Endometrial microvascular endothelial cells (primary cell): Measurements from ENCODE around the gene NCR2. TPM values are rescaled to one million over a fixed set of nuclear protein-coding genes. Genes with fewer than 3 reads are reported as not detected.
"Not testable (repeated sequence)": the region's sequence is repeated elsewhere in the genome, so short reads cannot be mapped to it uniquely, and the experiment has no call there.

Source experiments
- in situ Hi-C: cut with HindIII; loops from 2 replicates; pipeline ENCODE4 v1.10.0; 2017; ENCODE audit warnings: low sequenced_read_pairs, low pct_unique_long_range_greater_than_20kb; ENCODE audit errors: inconsistent ontology term
- total RNA-seq: library from RNA; depleted of rRNA; stranded (reverse); fragments of >200 nt; gene quantifications from one replicate; pipeline ENCODE4 v1.2.3, GENCODE V29; 2015; ENCODE audit errors: inconsistent ontology term

The NCR2 gene, protein sequence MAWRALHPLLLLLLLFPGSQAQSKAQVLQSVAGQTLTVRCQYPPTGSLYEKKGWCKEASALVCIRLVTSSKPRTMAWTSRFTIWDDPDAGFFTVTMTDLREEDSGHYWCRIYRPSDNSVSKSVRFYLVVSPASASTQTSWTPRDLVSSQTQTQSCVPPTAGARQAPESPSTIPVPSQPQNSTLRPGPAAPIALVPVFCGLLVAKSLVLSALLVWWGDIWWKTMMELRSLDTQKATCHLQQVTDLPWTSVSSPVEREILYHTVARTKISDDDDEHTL
- total RNA-seq: not detected

DNA sequence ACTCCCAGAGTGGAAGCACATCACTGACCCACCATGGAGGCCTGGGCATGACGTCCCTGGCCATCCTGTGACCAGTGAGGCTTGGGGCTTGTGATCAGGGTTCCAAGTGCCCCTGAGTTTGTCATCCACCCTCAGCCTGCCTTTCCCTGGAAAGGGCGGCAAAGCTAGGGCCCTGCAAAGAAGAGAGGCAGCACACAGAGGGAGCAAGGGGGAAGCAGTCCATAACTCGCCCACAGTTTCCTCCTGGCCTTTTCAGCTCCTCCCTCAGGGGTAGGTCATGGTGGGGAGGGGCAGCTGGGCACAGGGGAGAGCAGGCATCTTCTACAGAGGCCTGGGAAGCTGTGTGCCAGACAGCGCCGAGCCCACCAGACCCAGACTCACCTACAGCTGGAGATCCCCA lies at the start of gene NCR2:
Gene NCR2 (plus strand): TSS at position 313 of the 400 bp plus-strand sequence. CDS start 269 bp downstream, outside the sequence.
- in situ Hi-C loops: no loop called here

DNA sequence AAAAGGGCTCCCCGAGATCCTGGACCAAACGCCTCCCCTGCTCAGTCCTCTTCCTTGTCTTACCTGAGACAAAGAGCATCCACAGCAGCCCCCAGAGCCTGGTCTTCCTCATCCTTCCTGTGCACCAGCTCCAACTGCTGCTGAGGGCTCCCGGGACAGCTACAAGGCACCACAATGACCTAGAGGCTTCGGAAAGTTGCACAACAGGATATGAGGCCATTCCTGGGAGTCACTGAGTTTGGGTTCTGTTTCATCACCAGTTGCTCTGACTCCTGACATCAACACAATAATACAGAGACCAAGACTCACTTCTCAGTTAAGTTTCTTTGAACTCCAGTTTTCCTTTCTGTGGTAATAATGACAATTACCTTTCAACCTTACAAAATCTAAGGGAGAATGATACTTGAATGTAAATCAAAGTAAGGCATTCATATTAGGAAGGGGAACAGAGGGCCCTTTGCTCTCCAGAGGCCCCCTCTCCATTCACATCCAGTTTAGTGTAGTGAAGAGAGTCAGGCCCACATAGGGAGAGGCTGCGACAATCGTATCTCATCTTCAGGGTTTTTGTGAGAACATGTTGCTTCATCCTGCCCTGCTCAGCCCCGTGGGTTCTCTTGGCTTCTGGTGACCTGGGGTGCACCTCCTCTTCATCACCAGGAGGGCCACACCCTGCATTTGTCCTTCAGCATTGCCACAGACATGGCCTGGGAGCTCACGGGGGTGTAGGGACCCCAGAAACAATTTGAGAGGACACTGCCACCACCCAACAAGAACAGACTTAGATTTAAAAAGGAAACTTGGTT lies 48.7 kb upstream of the NCR2 start, which contains the start of gene TREM1:
Gene TREM1 (minus strand): TSS at position 139 of the 803 bp plus-strand sequence. CDS start 27 bp downstream, at position 112.
- in situ Hi-C loops: no loop called here

DNA sequence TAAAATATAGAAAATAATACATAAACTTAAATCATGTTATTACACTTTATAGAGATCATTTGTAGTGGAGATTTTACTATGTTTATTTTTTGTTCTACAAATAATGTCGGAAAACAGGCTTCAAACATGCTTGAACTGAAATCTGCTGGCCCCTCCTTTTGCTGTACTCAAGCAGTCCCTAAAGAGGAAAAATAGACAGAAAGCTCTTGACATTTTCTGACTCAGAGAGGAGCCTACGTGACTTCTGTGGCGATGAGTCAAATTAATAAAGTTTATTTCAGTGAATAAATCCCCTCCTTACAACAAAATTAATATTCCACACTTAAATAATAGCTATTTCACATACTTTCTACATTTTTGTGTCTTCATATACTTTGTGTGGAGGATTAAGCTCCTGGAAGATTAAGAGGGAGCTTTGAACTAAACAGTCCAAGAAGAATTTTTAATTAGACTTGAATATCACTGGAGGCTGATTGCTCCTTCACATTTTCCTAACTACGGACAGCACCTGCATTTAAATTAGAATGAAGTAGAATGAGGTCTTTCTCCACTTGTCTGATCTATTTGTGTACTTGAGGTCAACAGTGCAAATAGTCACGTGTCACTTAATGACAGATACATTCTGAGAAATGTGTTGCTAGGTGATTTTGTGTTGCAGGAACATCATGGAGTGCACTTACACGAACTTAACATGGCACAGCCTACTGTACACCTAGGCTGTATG lies 47.2 kb upstream of the NCR2 start:
- in situ Hi-C loops: no loop called here

DNA sequence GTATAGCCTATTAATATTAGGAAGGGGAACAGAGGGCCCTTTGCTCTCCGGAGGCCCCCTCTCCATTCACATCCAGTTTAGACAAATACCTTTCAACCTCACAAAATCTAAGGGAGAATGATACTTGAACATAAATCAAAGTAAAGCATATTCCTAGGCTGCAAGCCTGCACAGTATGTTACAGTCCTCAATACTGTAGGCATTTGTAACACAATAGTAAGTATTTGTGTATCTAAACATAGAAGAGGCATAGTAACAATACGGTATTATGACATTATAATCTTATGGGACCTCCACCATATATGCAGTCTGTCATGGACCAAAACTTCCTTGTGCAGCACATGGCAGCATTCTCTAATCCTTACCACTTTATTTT lies 46.7 kb upstream of the NCR2 start:
- in situ Hi-C loops: no loop called here

DNA sequence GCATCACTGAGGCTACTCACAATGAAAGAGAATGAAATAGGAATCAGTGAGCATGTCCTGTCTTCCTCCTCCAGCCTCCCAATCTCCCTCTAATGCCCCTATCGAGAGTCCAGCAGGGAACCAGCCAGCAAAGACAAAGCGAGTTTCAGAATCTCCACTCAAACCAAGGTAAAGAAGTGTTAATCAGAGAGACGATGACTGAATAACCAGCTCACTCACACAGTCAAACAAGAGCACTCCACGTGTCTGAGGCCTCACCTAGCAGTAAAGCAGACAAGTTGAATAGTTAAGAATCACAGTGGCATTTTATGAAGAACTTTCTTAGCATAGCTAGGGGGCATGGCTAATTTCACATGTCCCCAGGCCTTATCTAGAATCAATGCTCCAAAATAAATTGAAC lies 45.6 kb upstream of the NCR2 start:
- in situ Hi-C loops: no loop called here

DNA sequence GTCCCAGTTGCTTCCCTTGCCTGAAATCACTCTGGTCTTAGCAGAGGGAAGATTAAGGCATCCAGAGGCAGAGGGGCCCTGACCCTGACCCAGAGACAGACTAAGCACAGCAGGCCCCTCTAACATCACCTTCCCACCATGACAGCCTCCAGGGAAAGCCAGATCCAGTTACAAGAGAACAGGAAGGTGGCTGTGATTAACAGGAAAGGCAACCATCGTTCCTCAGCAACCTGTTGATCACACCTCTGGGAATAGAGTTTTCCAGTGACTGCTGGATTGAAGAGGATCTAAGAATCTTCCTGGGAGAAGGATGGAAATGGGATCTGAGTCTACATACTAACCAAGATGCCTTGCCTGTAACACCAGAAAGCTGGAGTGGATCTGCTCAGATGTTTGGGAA lies 43.7 kb upstream of the NCR2 start:
- in situ Hi-C loops: no loop called here

DNA sequence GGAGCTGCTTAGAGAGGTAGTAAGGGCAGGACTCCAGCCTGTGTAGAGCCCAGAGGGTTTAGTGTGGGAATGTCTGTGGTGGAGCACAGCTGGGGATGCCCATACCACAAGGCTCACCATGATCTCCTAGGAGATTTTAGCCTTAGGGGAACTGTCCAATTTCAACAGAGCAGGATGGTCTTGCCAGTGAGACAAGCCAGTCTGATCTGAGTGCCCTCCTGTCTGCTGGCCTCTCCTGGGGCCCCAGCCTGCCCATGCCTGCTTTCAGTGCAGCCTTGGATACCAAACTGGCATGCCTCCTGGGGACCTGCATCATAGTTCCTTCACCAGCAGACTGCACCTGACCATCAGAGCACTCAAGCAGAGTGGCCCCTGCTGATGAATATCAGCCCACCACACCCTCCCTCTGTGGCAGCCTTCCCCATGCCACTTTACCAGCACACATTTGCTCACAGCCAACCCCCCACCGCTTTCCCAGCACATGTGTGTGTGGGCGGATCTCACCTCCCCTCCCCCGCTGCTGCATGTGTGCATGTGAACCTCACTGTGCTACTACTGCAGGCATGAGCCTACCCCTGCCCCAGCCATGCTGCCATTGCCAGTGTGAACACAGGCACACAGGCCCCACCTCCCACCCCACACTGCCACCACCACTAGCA lies 41.1 kb upstream of the NCR2 start:
- in situ Hi-C loops: no loop called here

DNA sequence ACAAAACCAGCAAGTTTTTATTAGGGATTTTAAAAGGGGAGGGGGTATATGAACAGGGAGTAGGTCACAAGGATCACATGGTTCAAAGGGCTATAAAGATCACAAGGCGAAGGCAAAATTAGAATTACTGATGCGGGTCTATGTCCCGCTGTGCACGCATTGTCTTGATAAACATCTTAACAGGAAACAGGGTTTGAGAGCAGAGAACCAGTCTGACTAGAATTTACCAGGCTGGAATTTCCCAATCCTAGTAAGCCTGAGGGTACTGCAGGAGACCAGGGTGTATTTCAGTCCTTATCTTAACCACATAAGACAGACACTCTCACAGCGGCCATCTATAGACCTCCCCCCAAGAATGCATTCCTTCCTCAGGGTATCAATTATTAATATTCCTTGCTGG lies 38.2 kb upstream of the NCR2 start:
- in situ Hi-C loops: not testable (repeated sequence)

DNA sequence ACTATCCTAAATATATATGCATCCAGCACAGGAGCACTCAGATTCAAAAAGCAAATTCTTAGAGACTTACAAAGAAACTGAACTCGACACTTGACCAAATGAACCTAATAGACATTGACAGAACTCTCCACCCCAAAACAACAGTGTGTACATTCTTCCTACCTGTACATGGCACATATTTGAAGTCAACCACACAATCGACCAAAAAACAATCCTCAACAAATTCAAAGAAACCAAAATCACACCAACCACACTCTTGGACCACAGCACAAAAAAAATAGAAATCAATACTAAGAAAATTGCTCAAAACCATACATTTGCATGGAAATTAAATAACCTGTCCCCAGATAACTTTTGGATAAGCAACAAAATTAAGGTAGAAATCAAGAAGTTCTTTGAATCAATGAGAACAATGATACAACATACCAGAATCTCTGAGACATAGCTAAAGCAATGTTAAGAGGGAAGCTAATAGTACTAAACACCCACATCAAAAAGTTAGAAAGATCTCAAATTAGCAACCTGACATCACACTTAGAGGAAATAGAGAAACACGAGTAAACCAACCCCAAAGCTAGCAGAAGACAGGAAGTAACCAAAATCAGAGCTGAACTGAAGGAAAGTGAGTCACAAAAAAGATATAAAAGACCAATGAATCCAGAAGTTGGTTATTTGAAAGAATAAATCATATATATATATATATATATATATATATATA lies 36.5 kb upstream of the NCR2 start:
- in situ Hi-C loops: no loop called here

DNA sequence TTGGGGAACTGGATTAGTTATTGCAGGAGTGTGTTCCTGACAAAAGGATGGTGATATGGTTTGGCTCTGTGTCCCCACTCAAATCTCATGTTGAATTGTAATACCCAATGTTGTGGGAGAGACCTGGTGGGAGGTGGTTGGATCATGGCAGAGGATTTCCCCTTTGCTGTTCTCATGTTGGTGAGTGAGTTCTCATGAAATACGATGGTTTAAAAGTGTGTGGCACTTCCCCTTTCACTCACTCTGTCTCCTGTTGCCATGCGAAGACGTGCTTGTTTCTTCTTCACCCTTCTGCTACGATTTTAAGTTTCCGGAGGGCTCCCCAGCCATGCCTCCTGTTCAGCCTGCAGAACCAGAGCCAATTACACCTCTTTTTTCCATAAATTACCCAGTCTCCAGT lies 32.8 kb upstream of the NCR2 start:
- in situ Hi-C loops: no loop called here

DNA sequence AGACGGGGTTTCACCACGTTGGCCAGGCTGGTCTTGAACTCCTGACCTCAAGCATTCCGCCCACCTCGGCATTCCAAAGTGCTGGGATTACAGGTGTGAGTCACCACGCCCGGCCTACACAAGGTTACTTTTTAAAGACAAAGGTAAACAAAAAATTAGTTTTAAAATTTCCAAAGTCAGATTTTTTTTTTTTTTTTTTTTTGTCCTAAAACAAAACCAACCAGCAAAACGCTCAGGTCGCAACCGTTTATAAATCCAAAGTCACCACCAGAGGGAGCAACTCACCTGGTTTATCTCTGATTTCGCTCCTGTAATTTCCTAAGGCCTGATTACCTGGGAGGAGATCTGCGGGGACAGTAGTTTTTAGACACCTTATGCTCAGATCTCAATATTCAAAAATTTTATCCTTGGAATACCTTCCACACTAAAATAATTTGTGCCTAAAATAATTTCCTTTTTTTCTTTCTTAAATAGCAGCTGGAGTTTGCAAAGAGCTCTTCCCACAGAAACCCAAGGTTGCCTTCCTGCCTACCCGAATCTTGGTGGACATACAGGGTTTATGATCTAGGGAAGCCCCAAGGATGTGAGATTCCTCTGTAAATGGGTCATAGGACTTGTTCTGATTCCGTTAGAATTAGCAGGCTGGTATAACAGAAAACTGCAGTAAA lies 29.1 kb upstream of the NCR2 start:
- in situ Hi-C loops: no loop called here

DNA sequence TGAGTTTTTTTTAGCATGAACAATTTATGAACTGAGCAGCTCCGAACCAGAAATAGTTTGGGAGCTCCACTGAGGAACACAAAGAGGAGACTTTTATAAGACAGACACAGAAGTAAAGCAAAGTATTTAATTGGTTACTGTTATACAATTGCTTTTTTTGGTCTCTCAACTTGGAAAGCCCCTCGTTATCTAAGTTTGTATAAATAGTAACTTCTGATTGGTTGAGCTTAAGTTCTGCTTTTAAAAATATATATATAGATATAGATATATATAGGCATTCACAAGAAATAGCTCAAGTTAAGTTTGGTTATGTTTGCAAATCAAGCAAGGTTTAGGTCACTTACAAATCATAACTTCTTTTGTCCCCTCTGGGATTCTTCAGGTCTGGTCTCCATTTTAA lies 20.2 kb upstream of the NCR2 start:
- in situ Hi-C loops: no loop called here

DNA sequence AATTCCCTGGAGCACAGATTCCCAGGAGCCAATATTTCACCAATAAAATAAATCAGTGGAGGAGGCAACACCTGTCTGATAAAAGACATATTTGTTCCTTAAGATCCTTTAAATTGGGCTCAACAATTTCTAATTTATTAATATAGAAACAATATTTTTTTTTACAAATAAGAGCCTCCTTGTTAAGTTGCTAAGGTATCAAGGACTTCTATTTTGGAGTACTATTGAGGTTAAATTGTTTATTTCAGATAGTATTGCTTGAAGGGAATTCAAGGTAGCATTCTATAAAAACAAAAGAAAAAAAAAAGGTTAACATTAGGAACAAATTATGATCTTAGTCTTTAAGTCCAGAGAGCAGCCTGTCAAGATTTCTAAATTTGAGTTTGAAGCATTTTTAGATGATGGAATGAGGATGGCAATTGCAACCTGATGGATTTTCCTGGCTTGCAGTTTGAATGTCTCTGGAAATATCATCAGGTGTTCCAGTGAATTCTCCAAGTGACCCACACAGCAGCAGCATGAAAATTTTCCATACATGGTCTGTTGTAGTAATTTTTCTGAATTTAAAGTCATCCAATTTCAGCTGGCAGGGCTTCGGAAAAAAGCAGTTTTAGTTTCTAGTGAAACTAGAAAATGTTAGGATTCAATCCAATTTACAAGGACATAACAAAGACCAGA lies 19.3 kb upstream of the NCR2 start:
- in situ Hi-C loops: no loop called here

DNA sequence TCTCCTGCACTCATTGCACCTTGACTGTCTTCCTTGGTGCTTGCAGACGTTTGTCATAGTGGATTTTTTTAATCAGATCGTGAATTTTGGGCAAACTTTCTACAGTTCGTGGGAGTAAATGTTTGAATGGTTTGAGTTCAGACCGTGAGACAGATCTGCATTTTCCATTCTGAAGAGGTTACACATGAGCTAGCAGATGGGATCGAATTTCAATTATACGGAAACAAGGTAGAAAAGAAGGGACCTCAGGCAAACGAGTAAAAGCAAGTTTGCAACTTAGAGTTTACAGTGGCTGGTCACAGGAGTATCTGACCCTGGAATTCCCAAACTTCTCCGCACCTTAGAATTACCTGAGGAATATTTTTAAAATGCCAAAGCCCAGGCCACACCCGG lies 17.2 kb upstream of the NCR2 start:
- in situ Hi-C loops: no loop called here

DNA sequence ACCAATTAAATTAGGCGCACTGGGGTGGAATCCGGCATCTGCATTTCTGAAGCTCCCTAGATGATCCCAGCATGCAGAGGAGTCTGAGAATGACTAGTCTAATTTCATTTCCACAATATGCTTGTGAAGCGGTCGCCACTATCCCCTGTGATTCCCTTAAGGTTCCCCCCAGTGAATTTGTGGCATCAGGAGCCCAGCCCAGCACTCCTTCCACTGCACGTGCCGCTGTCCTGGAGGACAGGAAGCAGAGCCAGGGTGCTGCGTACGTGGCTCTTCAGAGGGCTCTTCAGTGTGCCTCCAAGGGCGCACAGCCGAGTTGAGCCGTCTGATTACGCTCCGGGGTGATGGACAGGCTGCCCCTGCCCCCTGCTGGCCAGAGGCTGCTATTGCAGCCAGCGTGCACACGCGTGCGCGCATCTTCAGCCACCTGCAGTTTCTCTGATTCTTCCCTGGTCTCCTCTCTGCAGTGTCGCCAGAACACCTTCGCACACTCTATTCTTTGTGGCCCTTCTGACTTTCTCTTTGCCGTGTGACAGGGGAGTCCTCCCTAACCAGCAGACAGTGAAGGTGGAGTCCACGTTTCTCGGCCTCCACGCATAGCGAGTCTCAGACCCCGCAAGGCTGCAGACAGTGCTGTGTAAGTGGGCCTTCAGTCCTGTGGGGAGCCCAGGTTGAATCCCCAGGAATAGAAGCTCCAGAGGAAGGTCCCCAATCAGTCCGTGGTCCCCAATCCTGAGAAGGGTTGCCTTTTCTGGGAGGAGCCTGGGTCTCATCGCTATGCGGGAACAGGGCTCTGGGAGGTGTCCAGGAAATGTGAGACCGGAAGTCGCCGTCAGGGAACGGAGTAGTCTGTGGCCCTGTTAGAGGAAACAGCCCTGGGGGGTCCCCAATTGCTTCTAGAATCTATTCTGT lies 16.5 kb upstream of the NCR2 start:
- in situ Hi-C loops: no loop called here

DNA sequence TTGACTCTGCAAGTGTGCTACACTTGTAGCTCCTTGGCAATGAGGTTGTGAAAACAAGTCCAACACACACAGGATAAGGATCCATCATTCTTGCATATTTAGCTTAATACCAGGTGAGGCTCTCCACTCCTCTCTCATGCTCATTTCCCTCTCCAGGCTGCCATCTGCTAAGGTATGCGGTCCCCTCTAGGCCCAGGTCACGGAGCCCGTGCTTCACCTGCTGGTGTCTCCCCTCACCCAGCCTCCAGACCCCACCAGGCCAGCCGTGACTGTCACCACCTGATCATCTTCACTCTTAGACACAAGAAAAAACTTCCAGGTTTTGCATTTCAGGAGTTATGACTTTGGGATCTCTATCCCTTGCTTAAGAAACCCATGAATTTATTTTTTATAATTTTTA lies 14.2 kb upstream of the NCR2 start:
- in situ Hi-C loops: no loop called here
